OCI-LY1 (cell line): ENCODE data around the gene MAP3K19.

Experiments used
- H2AFZ ChIP-seq: fragments of 200-600 bp; sonication (generic), shearing (Covaris generic); 2 replicates; pipeline ENCODE4 v1.6.0; 2014; ENCODE audit warnings: antibody characterized with exemption, mild to moderate bottlenecking, low read length
- H3F3A ChIP-seq: fragments of 200-600 bp; sonication (generic), shearing (Covaris generic); 2 replicates; pipeline ENCODE4 v1.6.0; 2014; ENCODE audit warnings: mild to moderate bottlenecking, antibody characterized with exemption, low read length, moderate library complexity; ENCODE audit not compliant: insufficient read depth
- H3K27ac ChIP-seq: fragments of 200-600 bp; sonication (generic); 2 replicates; pipeline ENCODE4 v1.5.1; 2014; ENCODE audit warnings: low read length, mixed run types, mild to moderate bottlenecking, low read depth; ENCODE audit not compliant: poor library complexity, severe bottlenecking
- H3K27me3 ChIP-seq: fragments of 200-600 bp; sonication (generic); 2 replicates; pipeline ENCODE4 v1.6.0; 2014; ENCODE audit warnings: antibody characterized with exemption, mild to moderate bottlenecking, low read length, moderate library complexity; ENCODE audit not compliant: insufficient read depth
- H3K36me3 ChIP-seq: fragments of 200-600 bp; sonication (generic); 2 replicates; pipeline ENCODE4 v1.6.1; 2014; ENCODE audit warnings: mild to moderate bottlenecking, antibody characterized with exemption, low read length, moderate library complexity, mixed read lengths; ENCODE audit not compliant: insufficient read depth
- H3K4me1 ChIP-seq: fragments of 200-600 bp; sonication (generic); 2 replicates; pipeline ENCODE4 v1.5.1; 2014; ENCODE audit warnings: mild to moderate bottlenecking, low read length, moderate library complexity; ENCODE audit not compliant: insufficient read depth, severe bottlenecking
- H3K4me2 ChIP-seq: fragments of 200-600 bp; sonication (generic), shearing (Covaris generic); 2 replicates; pipeline ENCODE4 v1.6.1; 2014; ENCODE audit warnings: low read length
- H3K4me3 ChIP-seq: fragments of 200-600 bp; sonication (generic); 2 replicates; pipeline ENCODE4 v1.5.1; 2014; ENCODE audit warnings: low read length, low read depth, mild to moderate bottlenecking, mixed read lengths; ENCODE audit not compliant: poor library complexity, severe bottlenecking
- H3K79me2 ChIP-seq: fragments of 200-600 bp; shearing (Covaris generic); 2 replicates; pipeline ENCODE4 v1.6.1; 2016; ENCODE audit warnings: mixed run types, low read length, mixed read lengths; ENCODE audit not compliant: insufficient read depth
- H3K9ac ChIP-seq: fragments of 200-600 bp; sonication (generic), shearing (Covaris generic); 2 replicates; pipeline ENCODE4 v1.6.1; 2014; ENCODE audit warnings: mild to moderate bottlenecking, low read length, mixed read lengths
- H3K9me2 ChIP-seq: fragments of 200-600 bp; sonication (generic), shearing (Covaris generic); 2 replicates; pipeline ENCODE4 v1.6.1; 2014; ENCODE audit warnings: low read depth, mild to moderate bottlenecking, low read length, mixed read lengths
- H3K9me3 ChIP-seq: fragments of 200-600 bp; shearing (Covaris generic); 2 replicates; pipeline ENCODE4 v1.6.1; 2014; ENCODE audit warnings: low read length, mixed read lengths
- H4K20me1 ChIP-seq: fragments of 200-600 bp; sonication (generic), shearing (Covaris generic); 2 replicates; pipeline ENCODE4 v1.6.0; 2016; ENCODE audit warnings: mild to moderate bottlenecking, low read length; ENCODE audit not compliant: insufficient read depth
- EZH2 ChIP-seq: fragments of 200-600 bp; sonication (generic), shearing (Covaris generic); IDR thresholded peaks from 2 replicates; pipeline ENCODE4 v1.8.0; 2017; ENCODE audit warnings: borderline replicate concordance, mixed run types, mild to moderate bottlenecking, antibody characterized with exemption, low read length, moderate library complexity, mixed read lengths
- TF ChIP-seq, protein P1 (sequence below): fragments of 200-600 bp; sonication (generic), shearing (Covaris generic); IDR thresholded peaks from 2 replicates; pipeline ENCODE4 v1.5.1; 2017; ENCODE audit warnings: mild to moderate bottlenecking, antibody characterized with exemption, low read length, moderate library complexity, mixed read lengths

Gene MAP3K19

DNA sequence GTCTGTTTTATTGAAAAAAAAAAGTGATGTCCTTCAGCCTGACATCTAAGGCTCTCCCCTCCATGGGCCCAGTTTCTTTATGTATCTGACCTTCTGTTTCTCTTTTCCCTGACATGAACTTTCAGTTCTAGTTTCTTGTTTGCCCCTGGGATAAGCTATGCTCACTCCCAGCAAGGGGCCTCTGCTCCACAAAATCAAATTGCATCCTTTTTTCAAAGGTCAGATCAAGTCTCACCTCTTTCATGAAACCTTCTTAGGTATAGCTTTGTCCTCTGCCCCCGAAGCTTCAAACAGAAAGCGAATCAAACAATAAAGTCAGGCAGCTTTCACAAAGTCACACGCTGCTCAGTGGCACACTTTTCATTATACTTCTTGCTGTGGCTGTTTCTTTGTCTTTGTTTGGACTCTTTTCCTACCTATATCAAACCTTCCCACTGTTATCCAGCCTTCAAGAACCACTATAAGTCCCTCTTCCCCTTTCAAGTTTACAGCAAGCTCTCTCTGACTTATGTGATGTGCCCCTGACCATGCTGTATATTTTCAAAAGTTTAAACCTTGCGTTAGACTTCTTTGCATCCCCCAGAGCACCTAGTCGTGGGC, 23.3 kb downstream of the MAP3K19 start:
- no peak overlapping the region for H3K4me3 ChIP-seq
- H3K9me2 ChIP-seq: no peaks in the 10 kb centered on the region
- no peaks in the 10 kb centered on the region for H3K9me3 ChIP-seq
- H2AFZ ChIP-seq: no peak overlapping the region
- H3K27ac ChIP-seq: no peak overlapping the region
- H3K27me3 ChIP-seq: no peaks in the 10 kb centered on the region
- no peaks in the 10 kb centered on the region for H3K4me1 ChIP-seq
- H4K20me1 ChIP-seq: no peaks in the 10 kb centered on the region
- H3K9ac ChIP-seq: no peak overlapping the region
- TF ChIP-seq, protein P1, sequence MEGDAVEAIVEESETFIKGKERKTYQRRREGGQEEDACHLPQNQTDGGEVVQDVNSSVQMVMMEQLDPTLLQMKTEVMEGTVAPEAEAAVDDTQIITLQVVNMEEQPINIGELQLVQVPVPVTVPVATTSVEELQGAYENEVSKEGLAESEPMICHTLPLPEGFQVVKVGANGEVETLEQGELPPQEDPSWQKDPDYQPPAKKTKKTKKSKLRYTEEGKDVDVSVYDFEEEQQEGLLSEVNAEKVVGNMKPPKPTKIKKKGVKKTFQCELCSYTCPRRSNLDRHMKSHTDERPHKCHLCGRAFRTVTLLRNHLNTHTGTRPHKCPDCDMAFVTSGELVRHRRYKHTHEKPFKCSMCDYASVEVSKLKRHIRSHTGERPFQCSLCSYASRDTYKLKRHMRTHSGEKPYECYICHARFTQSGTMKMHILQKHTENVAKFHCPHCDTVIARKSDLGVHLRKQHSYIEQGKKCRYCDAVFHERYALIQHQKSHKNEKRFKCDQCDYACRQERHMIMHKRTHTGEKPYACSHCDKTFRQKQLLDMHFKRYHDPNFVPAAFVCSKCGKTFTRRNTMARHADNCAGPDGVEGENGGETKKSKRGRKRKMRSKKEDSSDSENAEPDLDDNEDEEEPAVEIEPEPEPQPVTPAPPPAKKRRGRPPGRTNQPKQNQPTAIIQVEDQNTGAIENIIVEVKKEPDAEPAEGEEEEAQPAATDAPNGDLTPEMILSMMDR: no peak
- no peak for TF ChIP-seq EZH2
- H3K4me2 ChIP-seq: no peak overlapping the region
- no peaks in the 10 kb centered on the region for H3F3A ChIP-seq
- no peaks in the 10 kb centered on the region for H3K79me2 ChIP-seq
- H3K36me3 ChIP-seq: no peaks in the 10 kb centered on the region

DNA sequence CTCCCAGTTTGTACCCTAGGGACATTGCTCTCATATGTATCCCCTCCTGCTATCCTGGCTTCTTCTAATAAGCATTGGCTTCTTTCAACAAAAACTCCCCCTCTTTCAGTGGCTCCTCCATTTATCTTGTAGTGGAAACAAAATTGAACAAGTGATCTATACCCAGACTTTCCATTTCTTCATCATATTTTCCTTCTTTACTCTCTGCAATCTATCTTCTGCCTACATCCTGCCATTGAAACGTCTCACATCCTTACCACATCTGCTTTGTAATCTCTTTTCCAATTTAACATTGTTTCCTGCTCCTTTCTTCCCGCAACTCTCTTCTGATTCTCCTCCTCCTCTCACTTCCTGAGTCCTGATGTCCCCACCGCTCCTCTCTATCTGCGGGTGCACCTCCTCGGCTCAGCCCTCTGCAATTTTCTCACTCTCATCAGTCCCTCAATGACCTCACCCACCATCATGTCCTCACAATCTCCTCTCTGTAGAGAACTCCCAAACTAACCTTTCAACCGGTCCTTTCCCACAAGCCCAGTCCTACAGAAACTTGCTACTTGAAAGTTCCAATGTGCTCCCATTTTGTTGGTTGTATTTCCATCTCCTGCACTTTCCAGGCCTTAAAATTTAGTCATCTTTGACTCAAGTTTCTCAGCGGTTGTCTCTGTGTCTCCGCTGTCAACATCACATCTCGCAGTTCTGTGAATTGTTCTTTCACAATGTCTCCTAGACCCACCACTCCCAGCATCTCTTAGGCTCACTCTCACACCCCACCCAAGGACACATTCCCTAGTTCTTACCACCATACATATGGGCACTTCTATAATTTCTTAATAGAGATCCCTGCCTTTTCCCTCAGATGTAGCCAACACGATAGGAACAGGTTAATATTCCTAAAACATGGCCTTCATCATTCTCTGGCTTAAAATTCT, 24.0 kb downstream of the MAP3K19 start:
- Histone ChIP-seq H4K20me1 (no peaks in the 10 kb centered on the region), H3K9me3 (no peaks in the 10 kb centered on the region), H3K9me2 (no peaks in the 10 kb centered on the region), H3K4me2 (no peak overlapping the region), H3K79me2 (no peaks in the 10 kb centered on the region), H3K36me3 (no peaks in the 10 kb centered on the region), H3K4me3 (no peak overlapping the region), H3F3A (no peaks in the 10 kb centered on the region), H3K27me3 (no peaks in the 10 kb centered on the region), H3K27ac (no peak overlapping the region), H2AFZ (no peak overlapping the region), H3K4me1 (no peaks in the 10 kb centered on the region), H3K9ac (no peak overlapping the region)
- TF ChIP-seq, protein P1: no peak
- no peak for TF ChIP-seq EZH2

DNA sequence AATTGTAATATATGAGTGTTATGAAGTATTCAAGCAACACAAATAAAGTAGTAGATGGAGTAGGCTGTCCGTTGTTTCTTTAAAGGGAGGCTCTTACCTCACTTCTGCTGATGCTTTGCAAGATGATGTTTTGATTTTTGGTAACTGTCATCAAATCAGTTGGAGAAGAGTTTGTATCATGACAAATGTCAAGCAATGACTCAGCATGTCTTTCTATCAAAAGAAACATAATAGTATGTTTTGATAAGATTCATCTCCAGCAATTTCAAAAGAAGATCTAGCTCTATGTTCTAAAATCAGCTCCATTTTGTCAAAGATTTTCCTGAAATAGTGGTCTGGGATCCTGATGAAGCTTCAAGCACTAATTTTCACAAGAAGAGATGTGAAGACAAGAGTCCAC, 25.6 kb downstream of the MAP3K19 start:
- H4K20me1 ChIP-seq: no peaks in the 10 kb centered on the region
- H3K4me2 ChIP-seq: no peak overlapping the region
- H3K9me3 ChIP-seq: no peaks in the 10 kb centered on the region
- H3K27me3 ChIP-seq: no peaks in the 10 kb centered on the region
- no peak overlapping the region for H3K27ac ChIP-seq
- no peaks in the 10 kb centered on the region for H3K79me2 ChIP-seq
- H2AFZ ChIP-seq: no peak overlapping the region
- no peaks in the 10 kb centered on the region for H3K4me1 ChIP-seq
- H3K9me2 ChIP-seq: no peaks in the 10 kb centered on the region
- H3K9ac ChIP-seq: no peak overlapping the region
- H3F3A ChIP-seq: no peaks in the 10 kb centered on the region
- TF ChIP-seq, protein P1: no peak
- TF ChIP-seq EZH2: no peak
- no peak overlapping the region for H3K4me3 ChIP-seq
- no peaks in the 10 kb centered on the region; the same call in 1 of the 2 replicates for H3K36me3 ChIP-seq
